Erythroblast (primary cell): ENCODE measurements around the gene SNX25.

Experiments used
- DNase-seq, 2 experiments: peaks; one replicate each; lab custom pipeline; 2025; lab: John Stamatoyannopoulos, UW
- GATA1 ChIP-seq: IDR thresholded peaks from 2 replicates; pipeline ENCODE4 v1.6.1; 2011; ENCODE audit warnings: low read depth, mild to moderate bottlenecking, control low read depth, low read length, moderate library complexity
- POLR2A ChIP-seq: IDR thresholded peaks from 2 replicates; pipeline ENCODE4 v1.6.1; 2011; ENCODE audit warnings: mild to moderate bottlenecking, low read length

The SNX25 gene

GRCh38 chr4:185381288-185382196 is 172.1 kb downstream of the SNX25 start:
- no peak for DNase-seq
- TF ChIP-seq GATA1 (no peak), POLR2A (no peak)

- DNase-seq: no peak
- no peak for TF ChIP-seq GATA1
- TF ChIP-seq POLR2A: no peak
Measured at GRCh38 chr4:185382754-185383153, 173.4 kb downstream of the SNX25 start.

GRCh38 chr4:185383451-185383850 is 174.1 kb downstream of the SNX25 start:
- TF ChIP-seq POLR2A: no peak
- no peak for TF ChIP-seq GATA1
- DNase-seq: no peak

GRCh38 chr4:185384061-185384460 is 174.7 kb downstream of the SNX25 start:
- no peak for TF ChIP-seq POLR2A
- TF ChIP-seq GATA1: no peak

GRCh38 chr4:185384930-185385331 is 175.5 kb downstream of the SNX25 start:
- DNase-seq: no peak

More at GRCh38 chr4:185384061-185384460, 174.7 kb downstream of the SNX25 start:
- DNase-seq: no peak

GRCh38 chr4:185387957-185388356 is 178.6 kb downstream of the SNX25 start:
- no peak for DNase-seq
- TF ChIP-seq POLR2A (no peak), GATA1 (no peak)

More at GRCh38 chr4:185384930-185385331, 175.5 kb downstream of the SNX25 start:
- TF ChIP-seq GATA1 (no peak), POLR2A (no peak)

GRCh38 chr4:185390941-185391340 is 181.5 kb downstream of the SNX25 start:
- TF ChIP-seq POLR2A (no peak), GATA1 (no peak)
- no peak for DNase-seq

- DNase-seq: no peak
- TF ChIP-seq GATA1 (no peak), POLR2A (no peak)
Measured at GRCh38 chr4:185392156-185392555, 182.8 kb downstream of the SNX25 start.

GRCh38 chr4:185394568-185395237 is 185.3 kb downstream of the SNX25 start:
- DNase-seq: no peak
- TF ChIP-seq GATA1: no peak
- TF ChIP-seq POLR2A: no peak

GRCh38 chr4:185395238-185395955 is 186.0 kb downstream of the SNX25 start, which contains the start of gene LRP2BP:
LRP2BP (minus strand) TSS chr4:185395924; CDS start chr4:185378186, 17,738 bp downstream.
- TF ChIP-seq POLR2A: no peak
- TF ChIP-seq GATA1: no peak
- peak; percentile 7 to 41 for DNase-seq

GRCh38 chr4:185395956-185396723 is 186.7 kb downstream of the SNX25 start:
- TF ChIP-seq GATA1 (no peak), POLR2A (peak; percentile 86)
- peak; percentile 96 to 97 for DNase-seq

GRCh38 chr4:185396724-185397385 is 187.5 kb downstream of the SNX25 start, which contains the start of gene ANKRD37:
ANKRD37 (plus strand) TSS chr4:185396841; CDS start chr4:185396924, 83 bp downstream.
- DNase-seq: peak in 1 of 2 experiments; percentile 48
- TF ChIP-seq POLR2A (no peak), GATA1 (no peak)

- no peak for TF ChIP-seq GATA1
- TF ChIP-seq POLR2A: no peak
- no peak for DNase-seq
Measured at GRCh38 chr4:185398618-185399017, 189.2 kb downstream of the SNX25 start.
